T47D (cell line): ENCODE measurements around the gene ADAMTS10.
"Not testable (repeated sequence)": the region's sequence is repeated elsewhere in the genome, so short reads cannot be mapped to it uniquely, and the experiment has no call there.

Source experiments
- DNase-seq, 2 experiments: peaks; one replicate each; pipeline versions ENCODE4 v3.0.0 to v3.0.0-alpha.2; 2011 to 2012; ENCODE audit warnings: low read depth in 1 of 2, low spot score in 1 of 2
- JUND ChIP-seq: IDR thresholded peaks from 2 replicates; pipeline ENCODE4 v1.6.1; 2012; ENCODE audit warnings: low read depth
- in situ Hi-C: cut with HindIII; loops from 2 replicates; pipeline ENCODE4 v1.10.0; 2016; ENCODE audit warnings: low sequenced_read_pairs, low pct_unique_long_range_greater_than_20kb

The ADAMTS10 gene

DNA sequence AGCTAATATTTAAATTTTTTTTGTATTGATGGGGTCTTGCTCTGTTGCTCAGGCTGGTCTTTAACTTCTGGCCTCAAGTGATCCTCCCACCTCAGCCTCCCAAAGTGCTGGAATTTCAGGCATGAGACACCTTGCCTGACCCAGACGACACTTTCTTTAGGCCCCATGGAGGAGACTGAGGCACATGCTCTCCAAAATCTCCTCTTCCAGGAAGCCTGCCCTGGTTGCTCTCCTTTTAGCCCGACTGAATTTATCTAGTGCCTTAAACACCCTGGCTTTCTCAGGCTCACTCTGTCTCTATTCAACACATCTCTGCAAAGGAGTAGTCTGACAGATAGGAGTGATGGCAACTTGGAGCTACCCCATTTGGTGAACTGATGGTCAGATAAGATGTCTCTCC lies 52.2 kb downstream of the ADAMTS10 start:
- no peak for TF ChIP-seq JUND
- in situ Hi-C loops, result no loop called here
- no peak for DNase-seq

DNA sequence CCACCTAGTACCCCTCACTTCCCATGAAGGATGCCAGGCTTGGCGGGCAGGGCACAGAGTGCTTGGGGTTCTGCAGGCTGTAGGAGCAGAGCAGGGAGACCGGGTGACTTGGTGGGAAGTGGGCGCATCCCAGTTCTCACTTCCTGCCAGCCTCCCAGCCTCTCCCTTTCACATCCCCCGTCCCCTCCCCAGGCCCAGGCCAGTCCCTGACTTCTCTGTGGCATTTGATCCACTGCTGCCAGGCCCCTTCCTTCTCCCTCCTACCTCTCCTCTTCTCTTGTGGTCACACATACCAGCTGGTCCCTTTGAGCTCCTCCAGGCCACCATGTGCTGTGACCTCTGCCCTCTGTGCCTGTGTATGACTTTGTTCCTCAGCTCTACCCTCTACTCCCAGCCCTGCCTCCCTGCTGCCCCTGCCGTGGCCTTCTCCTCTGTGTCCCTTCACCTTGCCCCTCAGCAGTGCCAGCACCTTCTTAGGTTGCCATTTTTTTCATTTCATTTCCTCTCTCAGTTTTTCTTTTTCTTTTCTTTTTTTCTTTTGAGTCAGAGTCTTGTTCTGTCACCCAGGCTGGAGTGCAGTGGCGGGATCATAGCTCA lies 52.8 kb downstream of the ADAMTS10 start:
- in situ Hi-C loops, result no loop called here
- no peak for DNase-seq
- no peak for TF ChIP-seq JUND

- DNase-seq, in situ Hi-C loops: not testable (repeated sequence)
Observed at GRCh38 chr19:8553729-8554128, 56.8 kb downstream of the ADAMTS10 start.

GRCh38 chr19:8552810-8553209 lies 57.7 kb downstream of the ADAMTS10 start:
- TF ChIP-seq JUND, result no peak
- peak in 1 of 2 experiments; percentile 24 for DNase-seq
- in situ Hi-C loops, result no loop called here

- TF ChIP-seq JUND, result no peak
- no peak for DNase-seq
- in situ Hi-C loops, result no loop called here
Observed at GRCh38 chr19:8550070-8550469, 60.4 kb downstream of the ADAMTS10 start.

DNA sequence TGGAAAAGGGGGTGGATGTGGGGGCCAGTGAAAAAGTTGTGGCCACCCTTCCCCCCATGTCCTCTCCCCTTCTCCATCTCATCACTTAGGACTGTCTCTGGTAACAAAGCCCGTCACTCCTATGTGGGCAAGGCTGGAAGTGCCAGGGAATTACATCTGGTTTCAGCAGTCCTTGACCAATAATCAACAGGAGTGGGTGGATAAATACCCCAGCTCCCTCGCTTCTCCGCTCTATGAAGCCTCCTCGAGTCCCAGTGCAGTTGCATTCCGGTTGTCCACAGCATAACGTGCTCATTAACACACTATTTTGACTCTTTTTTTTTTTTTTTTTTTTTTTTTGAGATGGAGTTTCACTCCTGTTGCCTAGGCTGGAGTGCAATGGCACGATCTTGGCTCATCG lies 64.8 kb downstream of the ADAMTS10 start:
- in situ Hi-C loops, result no loop called here
- TF ChIP-seq JUND, result no peak

DNA sequence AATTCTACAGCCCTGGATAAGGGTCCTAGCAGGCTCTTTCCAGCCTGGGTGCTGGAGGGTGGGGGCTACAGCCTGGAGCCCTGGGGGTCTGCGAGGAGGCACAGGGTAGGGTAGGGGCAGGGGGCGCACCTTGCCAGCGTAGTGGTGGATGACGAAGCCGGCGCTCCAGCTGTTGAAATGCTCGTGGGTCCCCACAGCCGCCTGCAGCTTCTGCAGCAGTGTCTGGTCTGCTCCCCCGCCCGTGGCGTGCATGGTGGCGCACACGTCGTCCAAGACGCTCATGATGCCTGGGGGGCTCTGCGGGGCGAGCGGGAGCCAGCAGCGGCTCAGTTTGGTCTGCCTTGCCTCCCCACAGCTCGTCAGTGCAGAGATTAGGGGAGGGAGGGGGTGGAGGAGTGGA lies 66.3 kb downstream of the ADAMTS10 start:
- in situ Hi-C loops, result no loop called here
- no peak for TF ChIP-seq JUND
- DNase-seq, result no peak

More for the DNA sequence above, 64.8 kb downstream of the ADAMTS10 start:
- no peak for DNase-seq

DNA sequence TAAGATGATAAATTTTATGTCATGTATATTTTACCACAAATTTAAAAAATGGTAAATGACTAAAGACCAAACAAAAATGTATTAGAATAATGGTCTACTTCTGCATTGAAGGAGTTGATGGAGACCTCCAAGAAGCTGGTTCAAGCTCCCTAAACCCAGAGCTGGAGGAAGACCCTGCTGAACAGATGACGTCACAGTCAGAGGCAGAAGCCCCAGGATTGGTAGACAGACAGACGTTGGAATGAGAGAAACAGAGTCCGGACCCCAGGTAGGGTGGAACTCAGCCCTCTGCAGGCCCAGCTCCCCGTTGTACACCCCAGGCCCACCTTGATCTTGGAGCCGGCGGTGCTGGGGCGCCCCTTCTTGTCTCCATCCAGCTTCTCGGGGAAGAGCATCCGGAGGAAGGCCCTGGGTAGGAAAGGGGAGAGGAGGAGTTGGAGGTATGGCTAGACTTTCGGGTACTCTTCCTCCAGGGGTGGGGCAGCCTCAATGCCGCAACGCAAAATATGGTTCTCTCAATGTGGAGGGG lies 70.8 kb downstream of the ADAMTS10 start:
- TF ChIP-seq JUND, result no peak
- no peak for DNase-seq
- in situ Hi-C loops, result no loop called here

- in situ Hi-C loops, result no loop called here
- no peak for TF ChIP-seq JUND
- no peak for DNase-seq
Observed at GRCh38 chr19:8537099-8537498, 73.4 kb downstream of the ADAMTS10 start.

DNA sequence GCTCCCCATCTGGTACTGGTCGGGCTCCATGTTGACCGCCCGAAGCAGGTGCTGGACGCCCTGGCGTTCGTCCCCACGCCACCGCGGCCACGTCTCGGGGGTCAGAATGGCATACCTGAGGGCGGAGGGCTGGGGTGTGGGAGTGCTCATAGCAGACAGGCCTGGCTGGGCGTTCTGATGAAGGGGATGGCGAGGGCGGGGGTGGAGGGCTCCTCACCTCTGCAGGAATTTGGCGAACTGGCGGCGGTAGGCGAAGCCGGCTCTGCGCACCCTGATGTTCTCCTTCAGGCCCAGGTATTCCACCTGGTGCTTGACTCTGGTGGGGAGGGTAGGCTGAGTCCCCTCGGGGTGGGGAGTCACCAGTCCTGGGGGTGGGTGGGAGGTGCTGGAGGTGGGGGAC lies 74.2 kb downstream of the ADAMTS10 start:
- TF ChIP-seq JUND, result no peak
- DNase-seq, result no peak
- in situ Hi-C loops, result no loop called here

DNA sequence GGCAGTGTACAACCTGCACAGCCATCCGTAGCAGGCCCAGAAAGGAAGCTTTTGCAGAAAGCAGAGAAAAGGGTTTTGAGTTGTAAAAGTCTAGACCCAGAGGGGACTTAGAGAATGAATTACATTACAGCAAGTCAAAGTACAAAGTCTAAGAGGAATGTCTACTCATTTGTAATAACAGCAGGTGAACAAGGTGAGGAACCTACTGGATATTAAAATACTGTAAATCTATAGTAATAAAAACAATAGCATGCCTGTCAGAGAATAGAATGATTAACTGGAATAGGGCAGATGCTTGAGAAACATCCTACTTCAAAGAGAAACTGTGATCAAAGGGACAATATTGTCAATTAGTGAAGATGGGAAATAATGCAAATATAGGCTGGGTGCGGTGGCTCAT lies 78.3 kb downstream of the ADAMTS10 start:
- no peak for TF ChIP-seq JUND
- DNase-seq, result no peak
- in situ Hi-C loops, result no loop called here

DNA sequence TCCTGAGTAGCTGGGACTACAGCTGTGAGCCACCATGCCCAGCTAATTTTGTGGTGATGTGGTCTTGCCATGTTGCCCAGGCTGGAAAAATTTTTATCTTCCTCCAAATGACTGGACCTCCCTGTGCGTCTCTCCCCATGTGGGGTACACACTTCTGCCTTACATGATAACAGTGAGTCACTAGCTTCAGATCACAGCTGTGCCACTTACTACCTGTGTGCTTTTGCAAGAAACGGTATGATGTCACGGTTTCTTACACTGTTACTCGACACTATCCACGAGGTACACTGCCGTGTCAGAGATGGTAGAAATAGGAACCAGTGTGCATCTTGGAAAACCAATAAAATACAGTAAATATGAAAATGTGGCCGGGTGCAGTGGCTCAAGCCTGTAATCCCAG lies 79.0 kb downstream of the ADAMTS10 start:
- in situ Hi-C loops, result no loop called here
- no peak for TF ChIP-seq JUND

More for the DNA sequence above, 79.0 kb downstream of the ADAMTS10 start:
- DNase-seq, result no peak
